Measurements from ENCODE around the gene PSMC3. TPM values are rescaled to one million over a fixed set of nuclear protein-coding genes. Genes with fewer than 3 reads are reported as not detected.

Gene PSMC3
- total RNA-seq, 2 donors from 2014 or later, result 99.2 to 133 TPM

- H3K36me3 ChIP-seq, result no peaks in the 10 kb centered on the region
- intact Hi-C loops (cut with DNase I), result no loop called here
- no peak overlapping the region for H3K27ac ChIP-seq
- no peak for TF ChIP-seq POLR2A (IDR thresholded peaks at IDR 0.05)
- TF ChIP-seq, protein P1, sequence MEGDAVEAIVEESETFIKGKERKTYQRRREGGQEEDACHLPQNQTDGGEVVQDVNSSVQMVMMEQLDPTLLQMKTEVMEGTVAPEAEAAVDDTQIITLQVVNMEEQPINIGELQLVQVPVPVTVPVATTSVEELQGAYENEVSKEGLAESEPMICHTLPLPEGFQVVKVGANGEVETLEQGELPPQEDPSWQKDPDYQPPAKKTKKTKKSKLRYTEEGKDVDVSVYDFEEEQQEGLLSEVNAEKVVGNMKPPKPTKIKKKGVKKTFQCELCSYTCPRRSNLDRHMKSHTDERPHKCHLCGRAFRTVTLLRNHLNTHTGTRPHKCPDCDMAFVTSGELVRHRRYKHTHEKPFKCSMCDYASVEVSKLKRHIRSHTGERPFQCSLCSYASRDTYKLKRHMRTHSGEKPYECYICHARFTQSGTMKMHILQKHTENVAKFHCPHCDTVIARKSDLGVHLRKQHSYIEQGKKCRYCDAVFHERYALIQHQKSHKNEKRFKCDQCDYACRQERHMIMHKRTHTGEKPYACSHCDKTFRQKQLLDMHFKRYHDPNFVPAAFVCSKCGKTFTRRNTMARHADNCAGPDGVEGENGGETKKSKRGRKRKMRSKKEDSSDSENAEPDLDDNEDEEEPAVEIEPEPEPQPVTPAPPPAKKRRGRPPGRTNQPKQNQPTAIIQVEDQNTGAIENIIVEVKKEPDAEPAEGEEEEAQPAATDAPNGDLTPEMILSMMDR (IDR thresholded peaks at IDR 0.05), result no peak
- TF ChIP-seq POLR2AphosphoS5 (IDR thresholded peaks at IDR 0.05), result no peak
- no peaks in the 10 kb centered on the region for H3K27me3 ChIP-seq (replicated peaks; ENCODE audit: insufficient read depth)
- H3K9me3 ChIP-seq, result no peaks in the 10 kb centered on the region
- 84% methylated on average over 14 of the region's 14 CpGs for WGBS
- no peaks in the 10 kb centered on the region for H3K4me1 ChIP-seq (replicated peaks)
- no peak overlapping the region for H3K4me3 ChIP-seq
- DNase-seq (ENCODE audit: low spot score), result no peak
Observed at GRCh38 chr11:47392546-47393162, 33.6 kb downstream of the PSMC3 start.

GRCh38 chr11:47391711-47392432 lies 34.4 kb downstream of the PSMC3 start:
- Histone ChIP-seq H3K9me3 (no peaks in the 10 kb centered on the region), H3K27ac (no peak overlapping the region), H3K4me3 (no peak overlapping the region), H3K36me3 (no peaks in the 10 kb centered on the region), H3K4me1 (replicated peaks) (no peaks in the 10 kb centered on the region), H3K27me3 (replicated peaks; ENCODE audit: insufficient read depth) (no peaks in the 10 kb centered on the region)
- TF ChIP-seq, protein P1 (IDR thresholded peaks at IDR 0.05), result no peak
- TF ChIP-seq POLR2A (IDR thresholded peaks at IDR 0.05) (no peak), POLR2AphosphoS5 (IDR thresholded peaks at IDR 0.05) (no peak)
- WGBS, result 91% methylated on average over 16 of the region's 16 CpGs
- DNase-seq (ENCODE audit: low spot score), result no peak
- intact Hi-C loops (cut with DNase I), result no loop called here

- intact Hi-C loops (cut with DNase I), result no loop called here
- Histone ChIP-seq H3K4me1 (replicated peaks) (no peaks in the 10 kb centered on the region), H3K27ac (no peak overlapping the region), H3K4me3 (no peak overlapping the region), H3K27me3 (replicated peaks; ENCODE audit: insufficient read depth) (no peaks in the 10 kb centered on the region), H3K9me3 (no peaks in the 10 kb centered on the region), H3K36me3 (no peaks in the 10 kb centered on the region)
- DNase-seq (ENCODE audit: low spot score), result no peak
- TF ChIP-seq, protein P1 (IDR thresholded peaks at IDR 0.05), result no peak
- TF ChIP-seq POLR2A (IDR thresholded peaks at IDR 0.05) (no peak), POLR2AphosphoS5 (IDR thresholded peaks at IDR 0.05) (no peak)
- 71% methylated on average over 11 of the region's 11 CpGs for WGBS
Observed at GRCh38 chr11:47391077-47391583, 35.1 kb downstream of the PSMC3 start.

DNA sequence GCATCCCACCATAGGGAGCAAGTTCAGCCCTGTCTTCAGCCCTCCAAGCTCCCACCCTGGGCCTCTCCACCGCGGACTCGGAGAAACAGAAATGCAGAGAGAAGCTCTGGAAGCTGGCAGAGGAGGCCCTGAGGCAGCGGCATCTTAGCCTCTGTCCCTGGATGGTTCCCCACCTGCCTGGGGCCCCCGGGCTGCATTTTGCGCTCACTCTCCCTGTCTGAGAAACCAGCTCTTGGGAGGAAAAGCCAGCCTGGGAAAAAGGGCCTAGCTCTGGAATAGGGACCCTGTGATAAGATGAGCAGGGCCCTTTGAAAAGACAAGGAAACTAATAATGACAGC lies 35.8 kb downstream of the PSMC3 start:
- 94% methylated on average over 6 of the region's 6 CpGs for WGBS
- no peak overlapping the region for H3K27ac ChIP-seq
- H3K4me1 ChIP-seq (replicated peaks), result no peaks in the 10 kb centered on the region

More for the DNA sequence above, 35.8 kb downstream of the PSMC3 start:
- Histone ChIP-seq H3K4me3 (no peak overlapping the region), H3K27me3 (replicated peaks; ENCODE audit: insufficient read depth) (no peaks in the 10 kb centered on the region), H3K9me3 (no peaks in the 10 kb centered on the region), H3K36me3 (no peaks in the 10 kb centered on the region)
- DNase-seq (ENCODE audit: low spot score), result no peak
- no peak for TF ChIP-seq POLR2A (IDR thresholded peaks at IDR 0.05)
- TF ChIP-seq POLR2AphosphoS5 (IDR thresholded peaks at IDR 0.05), result no peak
- TF ChIP-seq, protein P1 (IDR thresholded peaks at IDR 0.05), result no peak
- intact Hi-C loops (cut with DNase I), result no loop called here
